ENCODE measurements around the gene SLC35F3.

DNA sequence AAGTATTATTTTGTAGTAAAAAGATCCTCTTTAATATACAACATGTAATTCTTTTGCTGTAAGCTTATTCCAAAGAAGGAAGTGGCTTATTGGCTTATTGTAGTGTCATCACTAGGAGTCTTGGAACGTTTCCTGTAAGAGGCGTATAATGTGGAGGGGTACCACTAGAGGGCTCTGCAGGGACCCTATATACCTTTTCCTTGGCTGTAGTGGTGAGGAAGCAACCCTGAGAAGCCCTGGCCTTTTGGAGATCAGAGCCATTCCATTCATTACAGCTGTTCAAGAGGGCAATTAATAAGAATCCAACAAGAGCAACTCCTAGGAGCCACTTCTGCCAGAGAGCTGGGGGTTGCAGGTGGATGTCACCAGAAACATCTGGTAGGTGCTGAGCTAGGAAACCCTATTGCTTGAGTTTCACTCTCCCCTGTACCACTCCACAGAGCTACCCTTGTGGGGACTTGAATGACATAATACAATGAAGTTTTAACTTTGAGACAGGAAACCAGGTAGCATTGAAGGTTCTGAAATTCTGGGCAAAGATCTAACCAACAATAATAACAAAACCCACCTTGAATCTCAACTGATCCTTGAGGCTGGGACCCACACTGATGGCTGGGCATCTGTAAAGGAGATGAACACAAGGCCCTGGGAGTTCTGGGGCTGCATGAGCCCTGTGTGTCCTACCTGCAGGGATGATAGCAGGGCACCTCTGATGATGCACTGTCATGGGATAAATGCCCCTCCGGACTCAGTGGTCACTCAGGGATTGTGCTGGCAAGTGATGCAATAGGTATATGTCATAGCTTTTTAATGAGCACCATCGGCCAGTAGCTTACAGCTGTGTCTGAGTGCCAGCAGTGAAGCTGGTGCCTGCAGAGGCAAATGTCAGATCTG, 308.5 kb downstream of the SLC35F3 start:
- TF ChIP-seq, protein P1, sequence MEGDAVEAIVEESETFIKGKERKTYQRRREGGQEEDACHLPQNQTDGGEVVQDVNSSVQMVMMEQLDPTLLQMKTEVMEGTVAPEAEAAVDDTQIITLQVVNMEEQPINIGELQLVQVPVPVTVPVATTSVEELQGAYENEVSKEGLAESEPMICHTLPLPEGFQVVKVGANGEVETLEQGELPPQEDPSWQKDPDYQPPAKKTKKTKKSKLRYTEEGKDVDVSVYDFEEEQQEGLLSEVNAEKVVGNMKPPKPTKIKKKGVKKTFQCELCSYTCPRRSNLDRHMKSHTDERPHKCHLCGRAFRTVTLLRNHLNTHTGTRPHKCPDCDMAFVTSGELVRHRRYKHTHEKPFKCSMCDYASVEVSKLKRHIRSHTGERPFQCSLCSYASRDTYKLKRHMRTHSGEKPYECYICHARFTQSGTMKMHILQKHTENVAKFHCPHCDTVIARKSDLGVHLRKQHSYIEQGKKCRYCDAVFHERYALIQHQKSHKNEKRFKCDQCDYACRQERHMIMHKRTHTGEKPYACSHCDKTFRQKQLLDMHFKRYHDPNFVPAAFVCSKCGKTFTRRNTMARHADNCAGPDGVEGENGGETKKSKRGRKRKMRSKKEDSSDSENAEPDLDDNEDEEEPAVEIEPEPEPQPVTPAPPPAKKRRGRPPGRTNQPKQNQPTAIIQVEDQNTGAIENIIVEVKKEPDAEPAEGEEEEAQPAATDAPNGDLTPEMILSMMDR (IDR thresholded peaks at IDR 0.05) = no peak
- TF ChIP-seq POLR2AphosphoS5 (IDR thresholded peaks at IDR 0.05) = no peak
- TF ChIP-seq EP300 (IDR thresholded peaks at IDR 0.05) = no peak
- TF ChIP-seq POLR2A (IDR thresholded peaks at IDR 0.05) = no peak
